GM10266 (cell line): ENCODE measurements around the gene HELZ.

Experiments used
- DNase-seq: peaks from one replicate; pipeline ENCODE4 v3.0.0; 2012; ENCODE audit errors: extremely low spot score
- CTCF ChIP-seq: IDR thresholded peaks from 2 replicates; pipeline ENCODE4 v1.5.1; 2012; ENCODE audit warnings: mild to moderate bottlenecking, low read depth; ENCODE audit not compliant: control insufficient read depth, insufficient read depth; ENCODE audit errors: missing control alignments

The HELZ gene

DNA sequence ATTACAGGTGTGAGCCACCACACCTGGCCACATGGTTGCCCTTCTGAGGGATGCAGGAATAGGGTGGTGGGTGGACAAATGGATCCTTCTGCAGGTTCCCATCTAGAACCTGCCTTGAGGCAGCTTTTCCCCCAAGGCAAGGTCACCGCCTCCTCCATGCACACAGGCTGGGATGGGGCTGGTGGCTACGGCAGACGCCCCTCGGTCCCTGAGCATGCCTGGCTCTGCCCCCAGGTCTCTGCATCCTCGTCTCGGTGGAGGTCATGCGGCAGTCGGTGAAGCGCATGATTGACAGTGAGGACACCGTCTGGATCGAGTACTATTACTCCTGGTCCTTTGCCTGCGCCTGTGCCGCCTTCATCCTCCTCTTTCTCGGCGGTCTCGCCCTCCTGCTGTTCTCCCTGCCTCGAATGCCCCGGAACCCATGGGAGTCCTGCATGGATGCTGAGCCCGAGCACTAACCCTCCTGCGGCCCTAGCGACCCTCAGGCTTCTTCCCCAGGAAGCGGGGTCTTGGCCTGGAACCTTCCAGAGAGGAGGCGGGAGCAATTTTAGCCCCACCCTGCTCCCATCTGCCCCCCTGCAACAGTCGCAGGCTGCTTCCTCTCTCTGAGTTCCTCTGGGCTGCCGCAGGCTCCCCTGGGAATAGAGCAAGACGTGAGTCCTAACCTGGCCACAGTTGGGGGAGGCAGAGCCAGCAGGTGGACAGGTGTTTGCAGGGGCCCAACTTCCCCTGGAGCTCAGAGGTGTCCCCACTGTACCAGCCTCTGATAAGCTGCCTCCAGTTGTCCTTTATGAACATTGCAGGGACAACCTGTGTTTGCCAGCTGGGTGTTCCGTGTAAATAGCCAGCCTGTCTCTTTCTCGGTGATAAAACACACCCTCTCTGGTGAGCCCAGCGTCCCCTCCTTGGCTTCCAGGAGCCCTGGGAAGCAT is 188.9 kb downstream of the HELZ start:
- DNase-seq = no peak
- no peak for TF ChIP-seq CTCF

GRCh38 chr17:67055041-67055443 is 190.0 kb downstream of the HELZ start:
- DNase-seq = no peak
- TF ChIP-seq CTCF = no peak

GRCh38 chr17:67054608-67055007 is 190.4 kb downstream of the HELZ start:
- DNase-seq = no peak
- TF ChIP-seq CTCF = no peak

DNA sequence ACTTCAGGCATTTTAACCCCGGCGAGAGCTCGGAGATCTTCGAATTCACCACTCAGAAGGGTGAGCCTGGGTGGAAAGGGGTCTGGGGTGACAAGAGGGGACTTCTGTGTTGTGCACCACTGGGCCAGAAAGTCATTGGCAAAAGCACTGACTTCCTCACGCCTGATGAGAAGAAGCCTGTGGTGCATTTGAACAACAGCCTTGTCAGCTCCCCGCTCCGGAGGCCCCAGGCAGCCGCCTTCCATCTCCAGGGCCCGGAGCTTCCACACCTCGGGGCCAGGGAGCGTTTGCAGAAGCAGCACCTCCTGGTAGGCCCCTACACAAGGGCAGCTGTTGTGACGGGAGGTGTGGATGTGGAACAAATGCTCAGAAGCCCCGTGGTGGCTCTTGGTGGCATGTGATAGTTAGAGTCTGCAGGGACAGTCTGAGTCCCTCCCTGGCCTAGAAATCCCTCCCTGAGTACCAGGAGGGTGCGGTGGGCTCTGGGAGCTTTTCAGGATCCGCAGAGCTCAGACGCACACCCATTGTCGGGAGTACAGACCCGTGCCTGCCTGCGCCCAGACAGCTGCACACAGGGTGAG is 190.9 kb downstream of the HELZ start:
- DNase-seq = no peak
- no peak for TF ChIP-seq CTCF

GRCh38 chr17:67053438-67054000 is 191.5 kb downstream of the HELZ start:
- no peak for DNase-seq
- TF ChIP-seq CTCF = no peak

GRCh38 chr17:67052720-67053437 is 192.1 kb downstream of the HELZ start:
- no peak for TF ChIP-seq CTCF
- DNase-seq = no peak
